ENCODE data around the gene SLC49A4.
A peak's percentile ranks its signal among the peaks of the same experiment; 100 is the strongest.

SLC49A4 gene

DNA sequence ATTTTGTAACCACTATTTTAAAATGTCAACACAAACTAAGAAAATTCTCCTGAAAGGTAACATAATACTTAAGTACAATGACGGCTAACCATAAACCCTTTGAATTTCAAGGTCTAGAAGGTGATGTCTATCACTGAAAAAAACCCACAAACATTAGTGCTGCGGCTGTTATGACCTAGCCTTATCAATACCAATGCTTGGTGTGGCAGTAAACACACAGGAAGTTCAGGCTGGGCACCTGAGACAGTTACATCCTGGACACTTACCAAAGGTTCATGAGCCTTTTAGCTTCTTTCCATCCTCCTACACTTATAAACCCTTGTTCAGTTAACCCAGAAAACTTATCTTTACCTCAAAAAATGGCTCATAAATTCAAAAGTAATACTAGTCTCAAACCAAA is 7.0 kb upstream of the SLC49A4 start:
- DNase-seq: no peak

DNA sequence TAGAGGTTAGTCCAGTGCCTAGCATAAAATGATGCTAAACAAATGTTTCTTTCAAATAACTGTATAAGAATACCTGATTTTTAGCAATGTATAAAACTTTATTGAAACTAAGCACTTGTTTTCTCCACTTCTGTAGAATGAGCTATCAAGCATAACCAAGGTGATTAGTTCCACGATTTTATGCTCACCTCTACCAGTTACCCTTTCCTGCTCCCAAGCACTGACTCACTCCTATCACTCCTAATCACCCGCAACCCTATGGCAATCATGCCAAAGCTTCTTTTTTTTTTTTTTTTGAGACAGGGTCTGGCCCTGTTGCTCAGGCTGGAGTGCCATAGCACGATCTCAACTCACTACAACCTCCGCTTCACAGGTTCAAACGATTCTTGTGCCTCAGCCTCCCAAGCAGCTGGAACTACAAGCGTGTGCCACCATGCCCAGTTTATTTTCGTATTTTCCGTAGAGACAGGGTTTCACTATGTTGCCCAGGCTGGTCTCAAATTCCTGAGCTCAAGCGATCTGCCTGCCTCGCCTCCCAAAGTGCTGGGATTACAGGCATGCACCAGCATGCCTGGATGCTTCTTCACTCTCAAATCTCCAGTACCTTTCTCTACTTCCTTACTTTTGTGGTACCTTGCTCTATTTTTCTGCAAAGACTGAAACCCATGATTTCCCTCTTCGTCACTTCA is 5.1 kb upstream of the SLC49A4 start:
- DNase-seq: no peak

DNA sequence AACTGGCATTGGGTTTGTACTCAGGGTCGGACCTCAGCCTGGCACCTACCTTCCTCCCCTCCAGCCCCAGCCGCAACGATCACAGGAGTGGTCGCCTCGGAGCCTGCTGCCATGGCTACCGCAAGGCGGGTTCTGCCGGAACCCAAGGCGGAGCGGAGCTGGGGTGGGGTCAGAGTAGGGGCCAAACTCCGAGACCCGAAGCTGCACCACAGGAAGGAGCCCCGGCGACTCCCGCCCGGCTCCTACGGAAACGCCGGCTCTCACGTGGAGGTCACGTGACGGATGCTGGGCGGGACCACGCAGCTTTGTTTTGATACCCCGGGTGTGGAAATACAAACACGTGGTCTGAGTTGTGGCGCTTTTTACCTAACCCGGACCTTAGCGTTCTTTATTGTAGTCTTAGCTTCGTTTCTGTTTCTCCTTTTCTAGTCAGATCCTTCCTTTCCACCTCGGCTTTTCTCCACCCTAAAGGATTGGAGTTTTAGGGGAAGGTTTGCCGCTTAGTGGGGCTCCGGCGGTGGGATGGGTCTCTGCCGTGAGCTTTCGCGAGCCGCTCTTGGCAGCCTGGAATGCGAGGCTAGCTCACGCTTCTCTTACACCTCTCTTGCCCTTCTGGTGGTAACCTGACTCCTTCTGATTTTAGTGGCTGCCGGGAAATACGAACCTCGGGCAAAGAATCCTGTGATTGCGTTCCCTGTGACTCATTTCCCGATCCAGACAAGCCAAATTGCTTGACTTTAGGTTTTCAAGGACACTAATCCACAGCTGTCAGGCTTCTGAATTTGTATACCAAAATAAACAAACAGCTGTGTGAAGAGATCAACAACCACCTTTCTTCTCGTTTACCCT is 1.1 kb upstream of the SLC49A4 start, which contains the start of gene HSPBAP1:
HSPBAP1 (minus strand) TSS at position 264 of the 849 bp plus-strand sequence; CDS start at position 113, 151 bp downstream.
- peak; percentile 83 to 89 for DNase-seq

DNA sequence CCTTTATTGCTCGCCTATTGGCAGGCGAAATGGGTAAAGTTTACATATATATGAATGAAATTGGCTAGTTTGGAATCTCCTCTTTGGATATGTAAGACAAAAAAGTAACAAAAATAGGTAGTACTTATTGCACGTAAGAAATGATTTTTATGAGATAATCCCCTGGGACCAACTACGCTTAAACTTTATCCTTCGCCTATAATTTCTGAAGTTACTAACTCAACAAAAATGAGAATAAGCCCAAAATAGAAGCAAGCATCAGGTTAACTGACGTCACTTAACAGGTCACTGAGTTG is 438 bp upstream of the SLC49A4 start:
- DNase-seq: no peak

DNA sequence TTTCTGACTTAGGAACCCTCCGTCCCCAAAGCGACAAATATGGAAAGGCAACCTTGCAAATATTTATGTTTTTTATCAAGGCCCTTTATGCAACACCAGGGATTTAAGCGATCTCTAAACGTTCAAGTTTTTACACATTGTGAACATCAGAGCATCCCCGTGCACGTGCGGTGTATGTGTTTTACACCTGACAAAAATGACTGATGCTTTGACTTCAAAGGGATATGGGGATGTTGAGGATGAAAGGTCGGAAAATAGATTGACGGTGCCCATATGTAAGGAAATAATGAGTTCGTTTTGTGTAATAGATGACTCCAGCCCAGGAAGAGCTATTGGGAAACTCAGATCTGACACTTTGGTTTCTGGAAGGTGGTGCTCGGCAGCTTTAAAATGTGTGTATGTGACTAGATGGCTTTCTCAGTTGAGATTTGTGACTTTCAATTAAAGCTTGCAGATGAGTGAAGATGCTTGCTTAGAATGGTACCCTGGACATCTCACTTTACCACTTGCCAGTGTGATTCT is 866 bp downstream of the SLC49A4 start:
- DNase-seq: no peak

DNA sequence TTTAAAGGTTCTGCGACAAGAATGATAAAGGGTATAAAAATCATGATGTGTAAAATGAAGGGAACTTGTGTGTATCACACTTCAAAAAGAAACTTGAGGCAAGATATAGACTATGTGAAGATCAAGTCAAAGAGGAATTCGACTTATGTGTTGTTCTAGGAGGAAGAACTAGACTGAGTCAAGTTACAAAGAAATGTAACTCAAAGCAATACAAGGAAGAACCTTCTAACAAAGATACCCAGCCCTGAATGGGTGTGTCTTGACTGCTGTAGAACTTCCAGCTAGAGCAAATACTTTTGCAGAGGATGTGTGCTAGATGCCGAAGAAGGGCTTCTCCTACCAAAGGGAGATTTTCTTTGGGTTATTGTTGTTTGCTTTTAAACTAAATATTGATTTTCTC is 2.4 kb downstream of the SLC49A4 start:
- no peak for DNase-seq

DNA sequence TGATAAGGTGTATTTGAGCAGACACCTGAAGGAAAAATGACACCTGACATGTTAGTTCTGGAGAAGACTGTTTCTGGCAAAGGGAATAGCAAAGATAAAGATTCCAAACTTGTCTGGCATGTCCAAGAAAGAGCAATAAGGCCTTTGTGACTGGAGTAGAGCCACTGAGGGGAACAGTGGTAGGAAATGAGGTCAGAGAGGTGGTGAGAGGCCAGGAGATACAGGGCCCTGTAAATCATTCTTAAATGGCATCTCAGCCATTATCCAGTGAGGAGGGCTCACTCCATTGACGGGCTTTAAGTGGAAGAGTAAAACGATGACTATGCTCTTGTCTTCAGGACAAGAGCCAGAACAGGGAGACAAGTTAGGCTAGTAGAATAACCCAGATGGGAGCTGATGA is 4.5 kb downstream of the SLC49A4 start:
- DNase-seq: no peak

DNA sequence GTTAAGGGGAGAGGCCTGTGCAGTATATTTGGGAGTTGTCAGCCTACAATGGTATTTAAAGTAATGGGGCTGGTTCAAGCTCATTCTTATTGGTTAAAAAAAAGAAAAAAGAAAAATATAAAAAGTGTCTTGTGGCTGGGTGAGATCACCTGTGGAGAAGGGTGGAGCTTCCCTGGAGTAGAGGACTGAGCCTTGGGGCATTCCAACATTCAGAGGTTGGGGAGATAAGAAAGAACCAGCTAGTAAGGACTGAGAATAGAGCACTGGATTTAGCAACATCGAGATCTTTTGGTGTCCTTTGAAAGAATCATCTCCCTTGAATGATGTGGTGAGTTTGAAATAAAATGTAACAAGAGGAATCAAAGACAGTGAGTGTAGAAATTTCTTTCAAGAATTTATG is 5.2 kb downstream of the SLC49A4 start:
- DNase-seq: no peak

DNA sequence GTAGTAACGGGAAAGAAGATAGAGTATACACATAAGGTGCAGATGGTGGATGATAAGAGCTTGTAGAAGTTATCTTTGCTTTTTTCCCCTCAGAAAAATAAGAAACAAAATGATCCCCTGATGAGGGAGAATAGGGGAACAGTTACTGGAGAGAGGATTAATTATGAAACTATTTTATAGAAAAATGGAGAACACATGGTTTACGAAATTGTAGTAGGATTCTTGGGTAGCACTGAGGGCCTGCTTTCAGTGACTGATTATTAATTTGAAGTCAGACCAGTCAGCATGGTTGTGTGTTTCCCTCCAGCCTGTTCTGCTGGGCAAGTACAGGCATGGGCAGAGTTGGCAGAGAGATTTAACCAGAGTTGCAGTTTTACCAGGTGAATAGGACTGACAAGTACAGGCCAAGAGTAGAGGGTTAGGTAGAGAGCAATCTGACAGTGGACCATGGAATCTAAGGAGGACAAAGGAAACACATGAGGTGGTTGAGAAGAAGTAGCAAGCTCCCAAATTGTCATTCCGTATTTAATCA is 5.9 kb downstream of the SLC49A4 start:
- DNase-seq: no peak

DNA sequence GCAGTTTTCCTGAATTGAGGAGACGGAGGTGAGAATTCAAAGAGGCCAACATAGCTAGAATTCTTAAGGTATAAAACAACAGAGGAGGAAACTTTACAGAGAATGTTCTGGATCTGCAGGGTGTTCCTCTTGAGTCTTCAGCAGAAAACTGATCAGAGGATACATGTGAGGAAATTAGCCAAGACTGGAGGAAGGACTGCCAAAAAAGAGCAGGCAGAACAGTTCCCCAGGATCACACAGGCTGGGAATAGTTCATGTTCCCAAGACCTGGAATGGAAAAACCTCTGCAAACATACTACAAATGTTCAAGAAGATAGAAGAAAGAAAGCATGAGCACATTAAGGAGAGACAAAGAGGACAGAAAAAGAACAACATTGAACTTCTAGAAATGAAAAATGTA is 7.5 kb downstream of the SLC49A4 start:
- no peak for DNase-seq

DNA sequence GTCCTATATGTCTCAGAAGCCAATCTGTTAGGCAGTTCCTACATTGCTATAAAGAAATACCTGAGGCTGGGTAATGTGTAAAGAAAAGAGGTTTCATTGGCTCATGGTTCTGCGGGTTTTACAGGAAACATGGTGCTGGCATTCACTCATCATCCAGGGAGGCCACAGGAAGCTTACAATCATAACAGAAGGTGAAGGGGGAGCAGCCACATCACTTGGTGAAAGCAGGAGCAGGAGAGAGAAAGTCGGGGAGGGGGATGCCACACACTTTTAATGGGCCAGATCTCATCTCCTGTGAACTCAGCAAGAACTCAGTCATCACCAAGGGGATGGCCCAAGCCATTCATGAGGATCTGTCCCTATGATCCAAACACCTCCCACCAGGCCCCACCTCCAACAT is 9.1 kb downstream of the SLC49A4 start:
- no peak for DNase-seq

DNA sequence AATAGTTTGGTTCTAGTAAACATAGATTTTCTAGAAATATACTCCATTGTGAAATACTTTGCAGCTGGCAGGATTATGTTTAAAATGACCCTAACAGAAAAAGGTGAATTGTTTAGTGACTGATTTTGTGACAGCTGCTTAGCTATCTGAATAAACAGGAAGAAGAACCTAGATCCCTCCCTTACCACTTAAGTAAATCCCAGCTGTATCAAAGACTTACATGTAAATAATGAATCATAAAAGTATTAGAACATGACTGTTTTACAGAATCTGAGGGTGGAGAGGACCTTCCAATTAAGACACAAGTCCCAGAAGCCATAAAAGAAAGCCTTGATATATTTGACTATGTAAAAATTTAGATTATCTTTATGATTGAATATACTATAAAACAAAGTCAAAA is 15.9 kb downstream of the SLC49A4 start:
- no peak for DNase-seq

DNA sequence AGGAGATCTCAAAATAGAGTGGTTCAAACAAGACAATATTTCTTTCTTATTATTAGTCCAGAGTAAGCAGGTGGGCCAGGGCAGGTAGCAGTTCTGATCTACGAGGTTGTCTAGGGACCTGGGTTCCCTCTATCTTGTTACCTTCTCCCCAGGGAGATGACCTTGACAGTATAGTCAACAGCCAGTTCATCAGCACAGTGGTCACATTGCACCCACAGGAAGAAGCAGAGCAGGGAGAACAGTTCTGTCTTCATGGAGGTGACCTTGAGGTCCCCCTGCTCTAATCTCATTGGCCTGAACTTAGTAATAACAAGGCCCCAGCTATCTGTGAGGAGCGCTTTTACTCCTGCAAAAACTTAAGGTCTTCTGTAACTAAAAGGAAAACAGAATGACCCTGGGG is 21.7 kb downstream of the SLC49A4 start:
- no peak for DNase-seq

DNA sequence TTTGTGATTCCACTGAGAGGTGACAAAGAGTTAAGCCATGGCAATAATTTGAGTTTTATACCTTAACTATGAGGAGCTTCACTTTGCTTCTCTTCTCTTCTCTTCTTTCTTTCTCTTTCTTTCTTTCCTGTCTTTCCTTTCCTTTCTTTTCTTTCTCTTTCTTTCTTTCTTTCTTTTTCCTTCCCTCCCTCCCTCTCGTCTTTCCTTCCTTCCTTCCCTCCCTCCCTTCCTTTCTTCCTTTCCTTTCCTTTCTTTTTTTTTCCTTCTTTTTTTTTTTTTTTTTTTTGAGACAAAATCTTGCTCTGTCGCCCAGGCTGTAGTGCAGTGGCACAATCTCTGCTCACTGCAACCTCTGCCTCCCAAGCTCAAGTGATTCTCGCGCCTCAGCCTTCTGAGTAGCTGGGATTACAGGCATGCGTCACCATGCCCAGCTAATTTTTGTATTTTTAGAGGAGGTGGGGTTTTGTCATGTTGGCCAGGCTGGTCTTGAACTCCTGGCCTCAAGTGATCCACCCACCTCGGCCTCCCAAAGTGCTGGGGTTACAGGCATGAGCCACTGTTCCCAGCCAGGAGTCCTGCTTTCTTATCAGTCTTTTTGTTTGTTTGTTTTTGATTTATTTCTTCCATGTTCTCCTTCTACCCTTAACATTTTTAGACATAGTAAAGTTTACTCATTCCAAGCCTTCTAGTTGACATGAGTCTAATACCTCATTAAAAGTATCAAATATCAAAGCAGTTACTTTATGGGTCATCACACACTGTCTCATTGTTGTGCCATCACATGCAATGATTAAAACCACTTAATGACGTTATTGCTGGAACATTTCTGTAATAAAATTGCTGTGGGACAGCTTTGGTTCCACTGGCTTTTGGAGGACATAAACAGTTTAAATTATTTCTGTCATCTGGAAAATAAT is 29.9 kb downstream of the SLC49A4 start:
- DNase-seq: no peak

DNA sequence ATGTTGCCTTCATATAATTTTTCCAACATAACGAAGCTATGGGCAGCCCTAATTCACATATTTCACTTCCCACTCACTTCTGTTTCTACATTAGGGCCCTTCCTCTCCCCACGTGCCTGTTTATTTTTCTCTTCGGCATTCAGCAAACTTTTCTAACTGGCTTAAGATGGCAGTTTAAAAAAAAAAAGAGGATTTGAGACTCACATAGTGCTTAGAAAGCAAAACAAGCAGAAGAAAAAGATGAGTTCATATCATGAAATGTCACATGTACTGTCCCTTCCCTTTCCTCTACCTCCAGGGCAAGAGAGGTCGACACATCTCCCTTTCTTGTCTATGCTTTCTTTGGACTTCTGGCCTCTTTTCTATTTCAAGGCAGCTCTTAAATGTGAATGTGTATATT is 30.6 kb downstream of the SLC49A4 start:
- no peak for DNase-seq

DNA sequence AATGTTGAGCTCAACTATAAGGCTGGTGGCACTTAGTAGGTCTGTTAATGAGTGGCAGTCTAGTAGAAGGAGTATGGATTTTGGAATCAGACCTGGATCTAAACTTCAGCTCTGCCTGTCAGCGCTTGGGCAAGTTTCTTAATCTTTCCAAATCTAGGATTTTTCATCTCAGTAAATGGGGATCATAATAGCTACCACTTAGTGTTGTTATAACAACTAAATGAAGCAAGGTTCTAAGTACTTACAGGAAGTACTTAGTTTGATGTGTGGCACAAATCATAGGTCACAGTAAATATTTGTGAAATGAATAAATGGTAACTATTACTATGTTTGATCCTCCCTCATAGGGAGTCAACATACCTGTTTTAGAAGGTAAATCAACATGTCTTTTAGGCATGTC is 31.4 kb downstream of the SLC49A4 start:
- DNase-seq: no peak

DNA sequence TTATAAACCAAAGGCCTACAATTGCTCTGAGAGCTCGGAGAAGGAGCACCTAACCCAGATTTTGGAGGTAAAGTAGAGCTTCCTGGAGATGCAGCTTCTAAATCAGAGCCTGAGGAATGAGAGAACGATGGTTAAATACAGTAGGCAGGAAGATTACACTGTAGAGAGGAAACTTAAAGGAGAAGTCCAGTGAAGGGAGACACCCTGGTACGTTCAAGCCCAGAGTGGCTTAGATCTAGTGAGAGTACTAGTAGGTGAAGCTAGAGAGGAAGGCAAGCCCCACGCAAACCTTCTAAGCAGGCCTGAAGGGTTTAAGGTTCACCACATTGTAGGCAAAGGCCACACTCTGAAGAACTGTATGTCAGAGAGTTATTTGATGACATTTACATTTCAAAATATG is 33.4 kb downstream of the SLC49A4 start:
- DNase-seq: no peak

DNA sequence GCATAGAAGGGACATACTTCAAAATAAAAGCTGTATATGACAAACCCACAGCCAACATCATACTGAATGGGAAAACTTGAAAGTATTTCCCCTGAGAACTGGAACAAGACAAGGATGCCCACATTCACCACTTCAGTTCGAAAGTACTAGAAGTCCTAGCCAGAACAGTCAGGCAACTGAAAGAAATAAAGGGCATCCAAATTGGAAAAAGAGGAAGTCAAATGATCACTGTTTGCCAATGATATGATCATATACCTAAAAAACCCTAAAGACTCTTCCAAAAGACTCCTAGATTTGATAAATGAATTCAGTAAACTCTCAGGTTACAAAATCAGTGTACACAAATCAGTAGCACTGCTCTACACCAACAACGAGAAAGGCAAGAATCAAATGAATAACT is 40.7 kb downstream of the SLC49A4 start:
- no peak for DNase-seq

DNA sequence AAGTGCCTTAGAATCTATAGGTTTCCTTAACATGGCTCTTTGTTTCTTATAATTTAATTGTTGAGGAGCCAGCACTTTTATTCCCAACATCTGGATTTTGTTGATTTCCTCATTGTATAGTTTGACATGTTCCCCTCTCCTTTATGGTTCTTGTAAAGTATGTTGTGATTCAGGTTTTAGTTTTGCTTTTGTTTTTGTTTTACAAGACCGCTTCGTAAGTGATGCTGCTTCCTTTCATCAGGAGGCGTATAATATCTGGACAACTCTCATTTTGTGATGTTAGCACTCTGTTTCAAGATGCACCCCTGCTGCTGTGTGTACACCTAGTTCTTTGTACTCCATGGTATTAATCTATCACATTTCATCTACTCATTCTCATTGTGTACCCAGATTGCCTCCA is 48.7 kb downstream of the SLC49A4 start:
- DNase-seq: no peak

DNA sequence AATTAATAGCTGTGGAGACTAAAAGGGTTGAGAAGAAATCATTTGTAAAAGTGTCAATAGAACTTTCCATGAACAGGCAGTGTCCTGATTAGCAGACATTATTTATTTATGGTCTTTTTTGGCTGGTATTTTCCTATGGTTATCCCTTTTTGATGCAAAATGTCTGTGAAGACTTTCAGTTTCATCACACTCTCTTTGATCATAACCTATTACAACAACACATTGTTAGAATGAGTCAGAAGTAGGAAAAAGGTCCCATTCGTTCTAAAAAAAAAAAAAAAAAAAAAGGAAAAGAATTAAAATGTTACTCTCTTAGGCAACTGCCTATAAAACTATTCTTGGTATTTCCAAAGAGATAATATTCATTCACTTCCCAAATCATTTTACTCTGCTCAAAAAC is 62.1 kb downstream of the SLC49A4 start:
- no peak for DNase-seq

DNA sequence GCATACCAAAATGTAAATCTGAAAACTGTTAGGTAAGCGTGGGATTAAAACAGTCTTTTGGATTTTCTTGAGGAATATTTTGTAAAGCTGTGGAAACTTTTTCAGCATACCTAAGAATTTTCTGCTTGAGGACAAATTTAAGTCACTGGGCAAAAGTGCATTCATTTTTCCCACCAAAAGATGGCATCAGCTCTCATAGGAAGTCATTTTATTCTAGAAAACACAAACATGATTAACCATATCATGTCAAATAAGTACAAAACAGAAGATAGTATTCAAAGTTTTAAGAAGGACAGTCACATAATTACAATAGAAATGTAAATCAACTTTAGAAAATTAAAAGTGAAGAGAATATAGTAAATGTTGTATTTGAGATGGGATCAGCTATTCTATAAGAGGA is 63.5 kb downstream of the SLC49A4 start:
- DNase-seq: no peak

DNA sequence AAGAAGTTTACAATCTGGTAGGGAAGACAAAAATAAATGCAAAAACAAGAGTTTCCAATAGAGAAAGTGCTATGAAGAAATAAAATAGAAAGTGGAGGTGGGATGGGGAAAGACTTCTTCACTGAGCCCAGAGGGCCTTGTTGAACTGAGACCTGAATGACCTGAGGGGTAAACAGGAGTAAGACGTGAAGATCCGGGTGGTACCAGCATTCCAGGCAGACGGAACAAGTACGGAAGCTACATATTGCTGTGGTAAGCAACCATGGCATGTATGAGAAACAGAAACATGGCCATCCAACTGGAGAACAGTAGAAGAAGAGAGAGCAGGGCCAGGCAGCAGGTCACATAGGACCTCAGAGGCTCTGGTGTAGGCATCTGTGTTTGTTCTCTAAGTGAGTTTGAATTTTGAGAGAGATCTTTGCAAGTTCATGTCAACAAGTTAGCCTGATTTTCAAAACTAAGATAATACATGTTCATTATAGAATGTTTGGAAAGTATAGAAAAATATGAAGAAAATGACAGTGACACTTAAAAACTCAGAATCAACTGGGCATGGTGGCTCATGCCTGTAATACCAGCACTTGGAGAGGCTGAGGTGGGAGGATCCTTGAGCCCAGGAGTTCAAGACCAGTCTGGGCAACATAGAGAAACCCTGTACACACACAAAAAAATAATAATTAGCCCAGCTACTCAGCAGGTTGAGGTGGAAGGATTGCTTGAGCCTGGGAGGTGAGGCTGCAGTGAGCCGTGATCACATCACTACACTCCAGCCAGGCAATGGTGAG is 64.3 kb downstream of the SLC49A4 start:
- no peak for DNase-seq

Data from stimulated activated CD4-positive, alpha-beta T cell treated with anti-CD3 and anti-CD28 coated beads, Interleukin-2, amount 100 ng/mL, for 48 hours (primary cell).